Stimulated activated CD8-positive, alpha-beta memory T cell treated with anti-CD3 and anti-CD28 coated beads, Interleukin-7, amount 100 ng/mL, for 4 hours (primary cell): ENCODE measurements around the gene GPR156.
"Not testable (repeated sequence)": the region's sequence is repeated elsewhere in the genome, so short reads cannot be mapped to it uniquely, and the experiment has no call there.

Source experiments
- DNase-seq, 2 donors: peaks; one replicate each; pipeline ENCODE4 v3.0.0-alpha.2; 2020; ENCODE audit warnings: low read depth in 2 of 2

The GPR156 gene

GRCh38 chr3:120284747-120285507 lies at the start of gene GPR156:
GPR156 (minus strand) TSS chr3:120285222; CDS start chr3:120244098, 41,124 bp downstream.
- DNase-seq = no peak

- DNase-seq = no peak
These were observed 47.6 kb upstream of the GPR156 start for GRCh38 chr3:120332646-120333045.

- DNase-seq = no peak
These were observed 46.1 kb upstream of the GPR156 start for GRCh38 chr3:120331076-120331475.

- DNase-seq = no peak
These were observed 41.8 kb upstream of the GPR156 start for GRCh38 chr3:120326784-120327183.

DNA sequence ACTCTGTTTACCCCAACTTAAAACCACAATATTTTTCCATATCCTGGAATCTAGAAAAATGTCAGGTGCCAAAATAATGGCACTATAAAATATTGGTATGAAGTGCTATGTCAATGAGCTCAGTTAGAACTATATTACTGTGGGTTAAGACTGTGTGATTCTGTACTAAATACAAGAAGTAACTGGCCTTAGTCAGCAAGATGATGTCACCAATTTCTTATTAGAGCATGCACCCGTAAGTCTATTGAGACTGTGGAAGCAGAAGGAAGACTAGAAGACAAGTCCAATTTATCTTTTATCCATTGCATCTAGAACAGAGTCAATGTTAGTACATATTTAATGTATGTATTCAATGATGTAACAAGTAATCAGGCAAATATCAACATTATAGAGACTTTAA lies 39.2 kb upstream of the GPR156 start:
- DNase-seq = no peak

- DNase-seq = not testable (repeated sequence)
These were observed 38.7 kb upstream of the GPR156 start for GRCh38 chr3:120323761-120324160.

- no peak for DNase-seq
These were observed 27.1 kb upstream of the GPR156 start for GRCh38 chr3:120311863-120312794.

GRCh38 chr3:120306519-120307455 lies 21.8 kb upstream of the GPR156 start:
- no peak for DNase-seq

- no peak for DNase-seq
These were observed 19.6 kb upstream of the GPR156 start for GRCh38 chr3:120304616-120305015.

DNA sequence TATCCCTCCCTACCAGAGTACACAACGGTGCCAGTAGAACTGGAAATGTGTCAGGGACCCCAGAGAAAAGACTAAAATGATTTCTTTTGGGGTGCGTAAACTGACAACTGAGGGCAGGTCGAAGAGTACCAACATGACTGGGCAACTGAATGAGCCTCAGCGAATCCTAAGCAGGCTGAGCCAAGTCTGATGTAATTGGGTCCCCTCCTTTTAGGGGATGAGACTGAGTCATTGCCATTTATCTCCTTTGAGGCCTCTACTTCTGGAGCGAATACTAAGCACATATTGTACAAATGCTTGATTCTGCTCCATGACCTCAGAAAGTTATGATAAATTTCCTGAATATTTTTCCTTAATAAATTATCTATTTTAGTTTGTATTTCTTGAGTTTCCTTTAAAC lies 17.3 kb upstream of the GPR156 start:
- DNase-seq = no peak

GRCh38 chr3:120300971-120301370 lies 15.9 kb upstream of the GPR156 start:
- DNase-seq = no peak

GRCh38 chr3:120299403-120299802 lies 14.4 kb upstream of the GPR156 start:
- no peak for DNase-seq

- no peak for DNase-seq
These were observed 14.0 kb upstream of the GPR156 start for GRCh38 chr3:120298996-120299395.

- DNase-seq = not testable (repeated sequence)
These were observed 6.5 kb upstream of the GPR156 start for GRCh38 chr3:120291552-120291951.

DNA sequence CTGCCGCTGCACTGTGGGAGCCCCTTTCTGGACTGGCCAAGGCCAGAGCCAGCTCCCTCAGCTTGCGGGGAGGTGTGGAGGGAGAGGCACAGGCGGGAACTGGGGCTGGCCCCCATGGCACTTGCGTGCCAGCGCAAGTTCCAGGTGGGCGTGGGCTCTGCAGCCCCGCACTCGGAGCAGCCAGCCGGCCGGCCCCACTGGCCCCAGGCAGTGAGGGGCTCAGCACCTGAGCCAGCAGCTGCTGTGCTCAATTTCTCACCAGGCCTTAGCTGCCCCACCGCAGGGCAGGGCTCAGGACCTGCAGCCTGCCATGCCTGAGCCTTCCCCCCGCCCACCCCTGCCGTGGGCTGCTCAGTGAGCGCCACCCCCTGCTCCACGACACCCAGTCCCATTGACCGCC lies 4.6 kb upstream of the GPR156 start:
- no peak for DNase-seq

- no peak for DNase-seq
These were observed 1.4 kb upstream of the GPR156 start for GRCh38 chr3:120286465-120286864.

- DNase-seq = no peak
These were observed 453 bp upstream of the GPR156 start for GRCh38 chr3:120285508-120285841.

DNA sequence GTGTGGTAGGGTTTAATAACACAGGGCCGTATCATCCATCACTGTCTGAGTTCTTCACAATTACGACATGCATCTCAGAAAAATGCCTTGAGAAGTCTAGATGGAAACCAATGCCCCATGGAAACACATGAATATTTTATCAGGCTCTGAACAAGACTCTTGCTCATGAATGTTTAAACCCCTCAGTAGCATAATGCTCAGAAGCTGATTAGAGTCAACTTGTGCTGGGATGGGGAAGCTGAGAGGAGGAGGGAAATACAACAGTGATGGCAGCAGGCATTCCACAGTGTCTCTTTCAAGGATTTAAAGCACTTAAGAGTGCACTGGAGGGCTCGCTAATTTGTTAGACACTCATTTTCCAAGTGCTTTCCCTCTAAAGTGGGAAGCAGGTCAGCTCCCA lies 3.8 kb downstream of the GPR156 start:
- no peak for DNase-seq

DNA sequence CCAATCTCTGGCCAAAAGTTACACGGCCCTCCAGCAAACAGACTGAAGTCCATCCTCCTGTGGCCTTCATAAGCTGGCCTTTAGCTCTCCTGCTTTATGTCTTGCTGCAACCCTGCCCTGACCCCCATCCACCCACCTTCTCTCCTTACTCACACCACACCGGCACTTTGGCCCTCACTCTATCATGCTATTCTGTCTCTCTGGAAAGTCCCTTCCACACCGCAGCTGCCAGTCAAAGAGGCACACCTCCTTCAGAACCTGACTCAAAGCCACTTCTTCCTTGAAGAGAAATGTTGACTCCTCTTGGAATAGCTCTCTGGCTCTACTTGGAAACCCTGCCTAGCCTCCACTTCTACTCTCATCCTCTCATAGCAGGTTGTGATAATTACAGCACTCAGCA lies 4.5 kb downstream of the GPR156 start:
- DNase-seq = no peak

GRCh38 chr3:120280026-120280425 lies 5.0 kb downstream of the GPR156 start:
- DNase-seq = no peak

- no peak for DNase-seq
These were observed 8.3 kb downstream of the GPR156 start for GRCh38 chr3:120276767-120277166.

DNA sequence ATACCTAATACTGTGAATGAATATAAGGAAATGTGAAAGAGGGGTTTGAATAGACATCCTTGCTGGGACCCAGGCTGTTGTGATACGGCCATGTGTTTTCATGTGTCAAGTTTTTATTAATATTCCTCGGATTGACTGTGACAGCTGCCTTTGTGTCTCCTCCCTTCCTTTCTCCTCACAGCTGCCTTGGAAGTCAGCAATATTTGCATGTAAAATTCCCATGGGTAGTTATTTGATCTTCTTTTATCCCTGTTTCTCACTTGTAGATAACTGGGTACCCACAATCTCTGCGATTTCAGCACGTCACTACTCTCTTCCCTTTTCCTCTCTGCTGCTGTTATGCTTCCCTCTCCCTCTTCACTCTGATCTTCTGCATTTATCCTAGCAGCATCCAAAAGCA lies 9.4 kb downstream of the GPR156 start:
- no peak for DNase-seq
